GM18858 (cell line): ENCODE results near the gene GAP43.
"Not testable (repeated sequence)": the region's sequence is repeated elsewhere in the genome, so short reads cannot be mapped to it uniquely, and the experiment has no call there.

Experiments used
- ATAC-seq: cut with Tn5 transposase; IDR thresholded peaks from one replicate; pipeline ENCODE4 v1.9.1; 2021; ENCODE audit not compliant: unreplicated experiment

Gene GAP43

DNA sequence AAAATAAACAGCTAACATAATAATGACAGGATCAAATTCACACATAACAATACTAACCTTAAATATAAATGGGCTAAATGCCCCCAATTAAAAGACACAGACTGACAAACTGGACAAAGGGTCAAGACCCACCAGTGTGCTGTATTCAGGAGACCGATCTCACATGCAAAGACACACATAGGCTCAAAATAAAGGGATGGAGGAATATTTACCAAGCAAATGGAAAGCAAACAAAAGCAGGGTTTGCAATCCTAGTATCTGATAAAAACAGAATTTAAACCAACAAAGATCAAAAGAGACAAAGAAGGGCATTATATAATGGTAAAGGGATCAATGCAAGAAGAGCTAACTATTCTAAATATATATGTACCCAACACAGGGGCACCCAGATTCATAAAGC is 129.7 kb downstream of the GAP43 start:
- ATAC-seq, result not testable (repeated sequence)

DNA sequence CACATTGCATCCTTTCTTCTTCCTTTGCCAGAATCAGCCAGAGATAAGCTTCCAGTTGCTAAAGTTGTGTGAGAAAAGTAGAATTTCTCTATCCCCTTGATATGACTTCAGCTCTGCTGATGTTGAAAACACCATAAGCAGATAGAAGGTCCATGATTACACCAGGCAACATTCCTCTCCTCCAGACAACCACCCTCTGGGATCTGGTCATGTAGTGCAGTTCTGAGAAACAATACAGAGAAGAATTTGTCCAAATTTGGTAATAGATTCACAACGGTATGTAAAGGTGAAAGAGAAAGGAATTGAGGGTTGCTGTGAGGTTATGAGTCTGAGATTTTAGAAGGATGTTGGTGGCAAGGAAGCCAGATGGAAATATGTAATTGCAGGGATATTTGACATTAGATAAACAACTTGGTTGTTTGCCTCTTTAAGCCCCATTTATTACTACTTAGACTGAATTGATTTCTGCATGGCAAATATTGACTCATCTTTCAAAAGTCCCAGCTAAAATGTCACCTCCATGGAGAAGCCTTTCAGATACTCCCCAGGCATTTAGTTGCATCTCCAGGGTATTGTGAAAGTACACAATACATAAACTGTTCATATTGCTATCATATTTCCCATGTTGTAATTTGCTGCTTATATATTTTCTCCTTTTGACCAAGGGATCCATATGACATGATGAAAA is 134.9 kb downstream of the GAP43 start:
- ATAC-seq, result no peak

DNA sequence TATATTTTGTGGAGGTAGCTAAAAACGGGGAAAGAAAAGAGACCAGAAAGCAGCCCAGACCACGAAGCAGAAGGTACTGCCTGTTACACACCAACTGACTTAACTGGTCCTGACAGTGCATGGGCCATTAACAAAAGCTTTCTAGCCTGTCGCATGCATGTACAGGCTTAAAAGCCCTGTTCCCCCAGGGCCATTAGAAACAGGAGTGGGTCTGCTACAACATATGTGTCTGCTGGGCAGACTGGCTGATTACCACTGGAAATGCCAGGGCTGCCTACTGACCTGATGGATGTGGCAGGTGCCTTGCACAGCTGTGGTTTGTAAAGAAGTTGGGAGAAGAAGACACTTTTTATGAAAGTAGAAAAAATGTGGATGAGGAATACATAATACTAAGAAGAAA is 137.4 kb downstream of the GAP43 start:
- ATAC-seq, result no peak

DNA sequence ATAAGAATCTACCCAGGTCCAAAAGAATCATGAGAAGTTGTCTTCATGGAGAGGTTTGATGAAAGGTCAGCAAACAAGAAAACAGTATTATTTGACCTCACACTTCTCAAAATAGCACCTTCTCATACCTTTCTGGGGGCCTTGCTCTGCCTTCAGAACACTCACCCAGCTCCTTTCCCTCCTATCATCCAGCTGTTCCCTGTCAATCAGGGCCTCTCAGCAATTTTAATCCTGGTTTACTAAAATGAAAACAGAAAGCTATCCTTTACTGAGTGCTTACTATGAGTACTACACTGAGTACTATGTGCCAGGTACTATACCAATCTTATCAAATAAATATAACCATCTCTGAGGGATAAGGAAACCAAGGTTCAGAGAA is 138.6 kb downstream of the GAP43 start:
- ATAC-seq, result no peak

DNA sequence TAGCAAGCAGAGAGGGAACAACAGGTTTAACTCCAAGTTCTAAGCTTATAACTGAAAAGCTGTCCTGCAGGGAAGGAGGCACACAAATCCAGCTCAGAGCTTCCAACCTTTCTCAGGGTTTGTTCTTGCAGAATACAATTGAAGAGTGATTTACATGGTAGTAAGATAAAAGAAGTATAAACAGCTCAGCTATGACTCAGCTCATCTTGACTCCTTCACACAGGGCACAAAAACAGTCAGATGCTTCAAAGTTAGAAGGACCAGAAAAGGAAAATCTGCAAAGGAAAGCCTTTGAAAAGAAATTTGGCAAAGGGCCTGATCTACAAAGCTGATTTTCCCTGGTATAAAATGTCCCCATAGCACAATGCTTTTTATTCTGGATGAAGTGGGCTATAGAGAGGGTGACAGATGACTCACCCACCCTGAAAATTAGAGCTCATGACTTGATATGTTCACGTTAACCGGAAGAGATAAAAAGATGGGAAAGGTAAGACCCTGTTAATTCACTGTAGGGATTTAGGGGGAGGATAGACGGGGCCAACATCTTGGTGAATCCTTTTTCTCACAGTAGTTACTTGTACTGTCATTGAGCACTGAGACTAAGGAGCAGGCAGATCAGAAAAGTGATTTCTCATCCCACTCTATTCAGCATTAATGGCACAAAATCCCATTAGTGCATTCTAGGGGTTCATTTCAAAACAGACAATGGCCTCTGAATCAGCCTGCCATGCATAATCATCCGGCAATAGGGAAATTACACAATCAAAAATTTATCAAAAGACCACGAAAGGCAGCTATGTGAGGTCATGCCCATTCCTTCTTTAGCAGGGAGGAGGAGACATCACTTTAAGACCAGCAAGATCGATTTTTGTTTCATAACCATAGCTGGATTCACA is 143.5 kb downstream of the GAP43 start:
- no peak for ATAC-seq

DNA sequence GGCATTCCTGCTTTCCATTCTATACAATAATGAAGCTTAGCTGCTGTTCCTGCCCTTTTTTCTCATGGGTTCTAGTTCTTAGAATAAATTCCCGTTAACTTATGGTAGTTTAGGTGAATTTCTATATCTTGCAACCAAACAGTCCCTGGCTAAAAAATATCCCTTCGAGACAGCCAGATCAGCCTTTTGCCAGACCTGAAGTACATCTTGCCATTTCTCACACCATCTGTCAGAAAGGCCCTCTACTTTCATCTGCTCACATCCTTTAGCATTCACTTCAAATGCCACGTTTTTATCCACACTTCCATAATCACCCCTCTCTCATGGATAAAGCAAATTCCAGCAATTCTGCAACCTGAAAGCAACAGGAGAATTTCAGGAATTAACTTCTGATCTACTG is 145.4 kb downstream of the GAP43 start:
- ATAC-seq, result no peak
